Measurements from ENCODE around the gene POLG.

Gene POLG

DNA sequence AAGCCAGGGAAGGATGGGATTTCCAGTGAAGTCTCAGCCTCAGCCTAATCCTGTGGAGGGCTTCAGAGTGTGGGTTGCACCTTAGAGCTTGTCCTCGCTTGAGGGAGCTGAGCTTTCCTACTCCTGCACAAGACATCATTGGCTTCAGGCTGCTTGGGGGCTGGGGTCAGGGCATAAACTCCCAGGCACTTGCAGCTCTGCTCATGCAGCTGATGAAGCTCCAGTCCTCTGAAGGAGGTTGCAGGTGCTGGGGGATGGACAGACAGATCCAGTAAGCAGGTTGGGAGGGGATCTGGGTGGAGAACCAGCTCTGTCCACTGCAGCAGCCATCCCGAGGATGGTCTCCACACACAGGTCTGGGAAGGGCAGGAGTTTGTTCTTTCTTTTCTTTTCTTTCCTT is 19.4 kb upstream of the POLG start:
- no peak for DNase-seq

DNA sequence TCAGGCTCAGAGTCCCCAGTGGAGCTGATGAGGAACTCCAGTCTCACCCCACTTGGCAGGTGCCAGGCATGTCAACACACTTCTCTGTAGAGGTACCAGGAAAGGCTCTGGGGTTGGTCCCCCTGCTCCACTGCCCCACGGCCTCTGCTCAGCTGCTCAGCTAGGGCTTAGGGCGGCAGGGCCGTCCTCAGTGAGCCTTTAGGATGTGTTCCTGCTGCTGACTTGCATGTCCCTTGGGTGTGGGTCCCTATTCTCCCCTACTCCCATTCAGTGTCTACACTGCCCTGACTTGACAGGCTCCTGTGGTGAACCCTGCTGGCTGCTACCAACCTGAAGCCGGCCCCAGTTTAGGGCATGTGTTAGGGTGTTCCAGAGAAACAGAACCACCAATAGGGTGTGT is 17.9 kb upstream of the POLG start:
- no peak for DNase-seq

DNA sequence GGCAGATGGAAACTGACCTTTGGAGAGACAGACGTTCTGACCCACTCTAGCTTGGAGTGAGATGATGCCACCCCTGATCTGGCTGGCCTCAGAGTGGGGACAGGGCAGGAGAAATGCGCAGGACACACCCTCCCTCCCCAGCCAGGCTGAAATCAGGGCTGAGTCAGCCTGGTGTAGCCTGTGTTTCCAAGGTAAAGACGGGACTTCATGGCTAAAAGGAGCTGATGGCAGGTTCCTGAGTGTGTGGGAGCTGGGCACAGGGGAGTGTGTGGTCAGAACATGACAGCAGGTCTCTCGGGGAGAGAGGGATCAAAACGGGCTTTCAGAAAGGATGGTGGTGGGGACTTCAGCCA is 14.6 kb upstream of the POLG start:
- DNase-seq: no peak

DNA sequence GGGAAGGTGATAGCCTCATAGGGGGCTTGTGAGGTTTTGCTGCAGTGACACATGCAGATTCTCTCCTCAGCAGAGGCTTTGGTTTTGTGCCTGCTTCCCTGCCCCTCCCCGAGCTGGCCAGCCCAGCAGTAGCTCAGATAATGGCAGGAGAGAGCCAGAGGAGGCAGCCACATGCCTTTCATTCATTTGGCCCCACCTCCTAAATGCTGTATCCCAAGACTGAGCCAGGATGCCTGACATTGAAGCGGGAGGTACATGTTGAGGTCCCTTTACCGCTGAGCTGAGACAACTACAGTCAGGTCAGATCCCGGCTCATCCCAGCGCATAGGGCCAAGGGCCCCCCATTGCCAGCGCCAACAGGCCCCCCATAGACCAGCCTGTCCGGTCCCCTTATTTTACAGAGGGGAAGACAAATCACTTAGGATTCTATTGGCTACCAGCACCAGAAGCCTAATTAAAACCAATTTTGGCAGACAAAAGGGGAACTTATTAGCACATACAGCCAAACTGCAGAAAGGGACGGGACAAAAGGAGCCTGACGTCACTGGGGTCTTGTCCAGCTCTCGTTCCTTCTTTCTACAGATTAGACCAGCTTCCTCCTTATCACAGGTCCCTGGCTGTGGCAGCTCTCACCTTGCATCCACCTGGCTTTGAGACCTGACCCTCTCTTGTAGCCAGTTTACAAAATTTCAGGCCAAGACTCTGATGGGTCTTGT is 12.1 kb upstream of the POLG start:
- no peak for DNase-seq

DNA sequence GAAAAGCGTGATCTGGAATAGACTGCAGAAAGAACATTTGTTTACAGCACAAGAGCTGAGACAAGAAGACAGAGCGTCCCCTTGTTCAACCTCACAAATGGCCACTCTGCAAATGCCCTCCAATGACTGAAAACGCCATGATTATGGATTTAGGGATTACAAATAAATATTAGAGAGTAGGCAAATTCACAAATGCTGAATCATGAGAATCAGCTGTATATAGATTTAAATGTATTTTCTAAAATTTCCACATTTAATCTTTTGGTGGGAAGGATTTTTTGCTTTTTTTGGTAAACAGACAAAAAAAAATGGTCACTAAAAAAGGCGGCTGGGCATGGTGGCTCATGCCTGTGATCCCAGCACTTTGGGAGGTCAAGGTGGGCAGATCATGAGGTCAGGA is 10.6 kb upstream of the POLG start:
- no peak for DNase-seq

DNA sequence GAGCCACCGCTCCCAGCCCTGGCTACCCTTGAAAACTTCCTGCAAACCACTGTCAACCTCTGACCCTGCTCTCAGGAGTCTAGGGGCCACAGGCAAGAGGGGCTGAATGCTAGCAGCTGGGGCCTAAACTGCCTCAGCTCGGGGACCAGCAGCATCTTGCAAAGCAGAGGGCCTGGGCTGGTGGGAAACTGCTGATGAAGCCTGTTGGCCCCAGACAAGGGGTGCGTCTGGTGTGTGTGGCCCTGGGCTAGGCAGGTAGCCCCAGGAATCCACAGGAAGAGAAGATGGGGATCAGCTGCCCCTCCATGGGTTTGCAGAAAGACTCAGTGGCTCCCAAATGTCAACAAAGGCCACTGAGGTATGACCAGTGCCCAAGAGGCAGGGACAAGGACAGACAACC is 8.2 kb upstream of the POLG start:
- no peak for DNase-seq

DNA sequence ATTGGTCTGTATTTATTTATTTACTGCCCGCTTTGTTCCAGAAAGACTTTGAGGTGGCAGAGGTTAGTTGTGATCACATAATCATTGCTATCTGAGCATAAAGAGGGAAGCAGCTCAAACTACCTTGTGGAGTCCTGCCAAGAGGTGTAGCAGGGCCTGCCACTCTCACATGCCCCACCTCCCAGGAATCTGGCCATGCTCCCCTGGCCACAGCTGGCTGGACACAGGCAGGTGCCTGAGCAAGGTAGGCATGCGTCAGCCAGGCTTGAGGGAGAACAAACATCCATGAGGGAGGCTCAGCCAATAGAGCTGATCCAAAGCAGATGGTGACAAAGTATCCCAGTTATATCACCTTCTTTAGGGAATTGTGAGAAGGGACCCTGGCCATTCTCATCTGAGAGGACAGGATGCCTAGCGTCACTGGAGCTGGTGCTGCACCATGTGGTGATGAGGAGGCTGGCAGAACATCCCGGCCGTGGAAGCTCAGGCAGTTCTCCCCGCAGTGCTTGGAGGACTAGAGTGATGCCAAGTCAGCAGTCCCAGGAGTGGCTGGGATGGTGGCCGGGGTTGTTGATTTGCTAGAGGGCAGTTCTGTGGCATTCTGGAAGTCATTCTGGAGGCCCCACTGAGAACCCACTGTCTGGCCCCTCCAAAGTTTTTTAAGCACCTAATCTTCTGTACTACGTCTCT is 6.8 kb upstream of the POLG start:
- DNase-seq: no peak

DNA sequence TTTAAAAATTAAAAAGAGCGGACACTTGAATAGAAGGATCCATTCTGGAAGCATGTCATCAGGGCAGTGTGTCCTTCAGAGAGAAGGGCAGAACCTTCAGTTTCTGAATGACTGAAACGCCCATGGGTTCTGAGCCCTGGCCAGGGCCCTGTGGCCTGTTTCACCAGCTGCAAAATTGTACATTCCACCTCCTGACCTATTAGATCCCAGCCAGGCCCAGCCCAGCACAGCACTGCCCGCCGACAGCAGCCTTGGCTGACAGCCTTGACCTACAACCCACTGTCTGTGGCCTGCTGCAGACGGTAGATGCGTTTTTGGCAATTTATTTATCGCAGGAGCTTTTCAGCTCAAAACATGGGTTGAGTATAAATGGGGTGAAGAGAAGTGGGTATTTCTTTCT is 5.9 kb upstream of the POLG start:
- DNase-seq: no peak

DNA sequence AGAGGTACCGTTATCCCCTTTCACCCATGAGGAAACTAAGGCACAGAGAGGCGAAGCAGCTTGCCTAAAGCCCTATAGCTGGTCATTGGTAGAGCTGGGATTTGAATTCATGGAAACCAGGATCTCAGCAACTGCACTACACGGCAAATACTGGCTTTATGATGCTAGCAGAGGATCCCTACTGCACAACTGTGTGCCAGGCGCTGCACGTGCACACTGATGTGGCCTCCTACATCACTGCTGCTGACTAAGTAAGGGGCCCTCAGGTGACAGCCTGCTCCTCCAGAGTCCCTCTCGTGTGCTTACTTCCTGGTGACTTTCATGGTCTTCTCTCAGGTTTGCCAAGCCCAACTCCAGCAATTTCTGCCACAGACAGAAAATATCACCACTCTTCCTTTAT is 3.4 kb upstream of the POLG start:
- DNase-seq: no peak

DNA sequence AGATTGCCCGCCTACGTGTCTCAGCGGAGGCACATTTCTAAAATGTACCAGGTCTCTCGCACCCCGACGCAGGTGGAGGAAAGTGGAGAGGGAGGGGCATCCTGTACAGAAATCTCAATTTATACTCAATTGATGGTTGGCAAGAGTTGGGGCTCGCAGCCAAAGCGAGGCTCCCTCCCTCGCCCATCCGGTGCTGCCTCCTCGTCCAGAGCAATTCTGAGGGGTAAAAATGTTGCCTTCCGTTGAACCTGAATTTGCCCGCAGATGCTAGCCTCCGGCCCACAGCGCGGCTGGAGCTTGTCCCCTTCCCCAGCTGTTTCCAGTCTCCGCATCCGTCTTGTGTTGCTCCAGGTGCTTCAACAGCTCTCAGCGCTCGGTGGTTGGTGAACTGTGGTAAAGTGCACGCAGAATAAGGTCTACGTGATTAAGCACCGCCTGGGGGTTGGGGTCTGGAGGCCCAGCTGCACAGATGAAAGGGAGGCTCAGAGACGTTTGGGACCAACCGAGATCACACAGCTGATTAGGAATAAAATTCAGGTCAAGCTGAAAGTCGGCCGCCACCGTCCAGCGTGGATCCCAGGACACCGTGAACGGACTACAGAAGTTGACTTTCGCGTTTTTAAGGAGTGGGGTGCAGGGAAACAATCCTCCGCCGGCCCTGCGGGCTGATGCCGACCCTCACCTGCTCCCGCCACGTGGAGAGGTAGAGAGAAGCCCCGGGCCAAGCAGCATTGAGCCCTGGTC is 846 bp upstream of the POLG start:
- DNase-seq: no peak

DNA sequence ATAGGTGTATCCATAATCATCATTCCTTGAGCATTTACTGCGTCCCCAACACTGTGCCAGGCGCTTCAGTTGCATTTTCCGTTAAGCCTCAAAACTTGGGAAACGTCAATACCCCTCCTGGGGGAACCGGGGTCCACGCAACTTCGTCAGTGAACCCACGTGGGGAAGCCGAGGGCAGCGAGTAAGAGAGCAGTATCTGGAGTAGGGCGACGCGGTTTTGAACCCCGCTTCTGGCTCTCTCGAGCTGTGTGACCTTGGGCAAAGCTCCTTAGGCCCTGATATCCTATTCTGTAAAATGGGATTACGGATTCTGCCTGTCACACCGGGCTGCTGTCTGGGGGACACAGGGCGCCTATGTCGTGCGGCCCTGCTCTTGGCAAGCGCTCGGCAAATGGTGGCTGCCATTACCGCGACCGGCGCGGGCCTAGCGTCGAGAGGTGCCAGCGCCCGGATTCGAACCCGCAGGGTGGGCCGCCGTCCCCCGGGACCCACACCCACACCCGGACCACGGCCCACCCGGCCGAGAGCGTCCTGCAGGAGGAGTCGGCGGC is 590 bp downstream of the POLG start:
- peak; percentile 71 for DNase-seq

DNA sequence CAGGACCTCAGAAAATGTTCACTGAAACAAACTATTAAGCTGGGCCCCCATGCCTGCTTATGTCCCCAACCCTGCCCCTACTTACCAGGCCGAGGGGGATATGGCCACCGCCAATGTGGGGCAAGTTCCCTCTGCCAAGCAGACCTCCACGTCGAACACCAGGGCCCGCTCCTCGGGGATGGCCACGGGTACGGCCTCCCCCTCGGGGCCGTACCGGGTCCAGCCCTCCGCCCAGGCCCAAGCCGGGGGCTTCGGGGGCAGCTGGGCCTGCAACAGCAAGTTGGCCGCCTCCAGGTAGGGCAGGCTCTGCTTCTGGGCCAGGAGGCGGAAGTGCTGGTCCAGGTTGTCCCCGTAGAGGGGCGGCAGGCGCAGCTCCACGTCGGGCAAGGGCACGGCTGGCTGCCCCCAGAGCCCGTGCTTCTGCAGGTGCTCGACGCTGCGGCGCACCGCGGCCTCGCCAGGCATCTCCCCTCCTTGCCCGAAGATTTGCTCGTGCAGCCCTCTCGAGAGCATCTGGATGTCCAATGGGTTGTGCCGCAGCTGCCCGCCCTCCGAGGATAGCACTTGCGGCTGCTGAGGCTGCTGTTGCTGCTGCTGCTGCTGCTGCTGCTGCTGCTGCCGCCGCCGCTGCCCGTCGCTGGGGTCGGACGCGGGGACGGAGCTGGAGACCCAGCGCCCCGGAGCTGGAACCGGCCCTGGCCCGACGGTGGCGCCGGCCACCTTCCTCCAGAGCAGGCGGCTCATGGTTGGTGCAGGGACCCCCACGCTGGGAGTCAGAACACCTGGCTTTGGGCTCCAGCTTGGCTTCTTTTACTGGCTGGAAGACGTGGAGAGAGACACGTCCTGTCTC is 1.4 kb downstream of the POLG start:
- no peak for DNase-seq

DNA sequence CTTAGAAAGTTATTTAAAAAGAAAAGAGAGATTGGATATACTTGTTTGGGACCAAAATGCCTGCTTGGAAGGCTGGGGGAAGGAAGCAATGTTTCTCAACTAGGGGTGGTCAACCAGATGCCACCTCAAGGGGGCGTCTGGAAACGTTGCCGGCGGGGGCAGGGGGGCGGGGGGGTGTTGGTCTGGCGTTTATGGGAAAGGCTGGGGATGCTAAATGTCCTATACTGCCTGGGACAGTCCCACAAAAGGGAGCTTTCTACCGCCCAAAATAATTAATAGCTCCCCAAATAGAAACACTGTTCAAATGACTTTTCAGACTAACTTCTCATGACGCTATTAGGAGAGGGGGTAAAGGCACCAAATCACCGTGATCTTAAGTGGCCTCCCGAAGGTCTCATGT is 2.2 kb downstream of the POLG start:
- no peak for DNase-seq

DNA sequence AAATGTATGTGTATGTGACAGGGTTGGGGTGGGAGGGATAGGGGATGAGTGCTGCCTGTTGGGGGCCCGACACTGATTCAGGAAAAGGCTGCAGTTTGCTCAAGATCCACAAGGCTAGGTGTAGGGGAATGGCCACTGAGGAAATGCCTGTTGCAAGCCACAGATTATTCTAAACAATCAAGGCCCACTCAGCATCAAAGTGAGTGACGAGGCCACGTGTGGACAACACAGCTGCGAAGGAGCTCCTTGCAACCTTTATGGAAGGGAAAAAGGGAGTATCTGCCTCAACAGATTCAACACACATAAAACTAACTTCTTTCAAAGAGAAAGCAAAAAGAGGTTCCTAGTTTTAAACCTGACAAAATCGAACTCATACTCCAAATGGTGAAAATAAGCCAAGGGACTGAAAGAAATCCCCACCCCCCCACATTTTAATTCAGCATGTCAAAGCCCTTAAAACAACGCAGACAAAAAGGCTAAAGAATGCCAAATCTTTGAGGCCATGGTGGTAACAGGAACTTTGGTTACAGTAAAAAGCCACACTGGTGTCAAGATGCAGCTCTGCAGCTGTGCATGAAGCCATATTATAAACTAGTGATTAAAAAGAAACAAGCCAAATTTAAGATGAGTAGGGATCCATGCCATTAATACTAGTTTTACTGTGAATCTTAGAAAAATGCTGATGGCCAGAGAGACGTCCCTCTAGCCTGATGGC is 3.6 kb downstream of the POLG start:
- DNase-seq: no peak

DNA sequence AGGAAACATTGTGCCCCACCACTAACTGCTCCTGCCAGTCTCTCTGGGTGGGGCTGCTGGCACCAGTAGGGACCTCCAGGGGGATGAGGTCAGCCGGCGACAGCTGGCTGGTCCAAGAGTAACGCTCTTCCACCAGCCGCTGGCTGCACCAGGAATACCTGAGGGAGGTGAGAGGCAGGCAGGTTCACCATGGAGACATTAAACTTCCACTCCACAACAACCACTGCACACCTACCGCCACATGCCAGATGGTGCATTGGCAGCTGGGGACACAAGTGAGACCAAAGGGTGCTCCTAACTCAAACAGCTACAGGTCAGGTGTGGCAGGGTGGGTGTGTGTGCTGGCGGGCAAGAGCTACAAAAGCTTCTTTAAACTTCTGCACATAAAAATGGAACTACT is 4.5 kb downstream of the POLG start:
- no peak for DNase-seq

DNA sequence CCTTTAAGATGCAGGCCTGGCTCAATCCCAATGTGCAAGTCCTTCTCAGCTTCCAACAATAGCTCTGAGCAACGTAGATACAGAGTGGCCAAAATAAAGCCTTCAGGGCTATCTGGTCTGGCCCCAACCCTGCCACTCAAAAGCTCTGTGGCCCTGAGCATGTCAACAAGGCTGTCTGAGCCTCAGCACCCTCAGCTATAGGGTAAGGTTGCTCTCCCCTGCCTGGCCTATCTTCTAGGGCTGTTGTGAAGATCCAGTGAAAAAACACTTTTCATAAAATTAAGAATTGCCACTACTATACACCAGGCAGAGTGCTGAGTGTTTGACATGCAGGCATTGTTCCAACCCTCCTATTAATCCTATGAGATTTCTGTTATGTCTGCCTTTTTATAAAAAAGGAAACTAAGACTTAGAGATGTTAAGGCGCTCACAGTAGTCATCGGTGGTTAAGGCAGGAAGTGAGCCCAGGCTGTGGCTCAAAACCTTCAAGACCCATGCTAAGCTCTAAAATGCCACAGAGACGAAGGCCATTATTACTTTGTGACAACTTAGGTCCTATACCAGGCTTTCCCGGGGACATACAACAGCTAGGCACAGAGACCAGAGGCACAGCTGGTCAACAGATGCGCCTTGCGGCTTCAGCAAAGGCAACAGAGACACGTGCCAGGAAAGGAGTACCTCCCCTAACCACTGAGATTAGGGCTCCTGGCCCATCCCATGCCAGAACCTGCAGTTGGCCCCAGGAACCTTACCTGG is 5.1 kb downstream of the POLG start:
- DNase-seq: no peak

DNA sequence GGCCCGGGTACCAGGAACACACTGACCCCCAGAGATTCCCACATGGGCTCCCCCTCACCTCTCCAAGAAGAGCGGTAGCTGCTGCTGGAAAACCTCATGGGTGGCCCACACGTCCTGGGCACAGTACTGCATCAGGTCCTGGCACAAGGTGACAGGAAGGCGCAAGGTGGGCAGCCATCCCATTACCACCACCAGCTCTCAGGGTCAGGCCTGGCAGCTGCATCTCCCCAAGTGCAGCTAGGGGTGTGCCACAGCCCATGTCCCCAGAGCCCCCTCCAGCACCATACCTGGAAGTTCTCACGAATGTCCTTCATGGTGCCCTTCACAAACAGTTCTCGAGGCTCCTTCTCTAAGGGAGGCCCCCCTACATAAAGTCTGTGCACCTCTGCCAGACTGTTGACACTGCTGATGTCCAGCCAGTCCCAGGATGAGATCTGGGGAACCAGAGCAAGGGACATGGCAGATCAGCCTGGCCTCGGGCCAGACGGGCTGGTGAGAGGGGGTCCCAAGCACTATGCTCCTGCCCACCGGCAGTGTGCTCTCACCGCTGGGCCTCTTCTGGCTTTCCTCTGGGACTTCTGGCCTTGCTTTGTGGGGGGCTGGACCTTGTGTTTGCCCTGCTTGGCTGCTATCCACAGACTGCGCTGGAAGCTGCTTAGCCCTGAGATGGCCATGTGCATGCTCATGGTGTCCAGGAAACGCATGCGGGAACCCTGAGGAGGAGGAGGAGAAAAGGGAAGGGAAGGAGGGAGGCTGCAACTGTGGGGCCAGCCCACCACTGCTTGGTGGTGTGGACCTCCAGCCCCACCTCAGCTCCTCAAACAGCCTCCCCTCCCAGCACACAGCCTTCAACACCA is 6.0 kb downstream of the POLG start:
- DNase-seq: no peak

DNA sequence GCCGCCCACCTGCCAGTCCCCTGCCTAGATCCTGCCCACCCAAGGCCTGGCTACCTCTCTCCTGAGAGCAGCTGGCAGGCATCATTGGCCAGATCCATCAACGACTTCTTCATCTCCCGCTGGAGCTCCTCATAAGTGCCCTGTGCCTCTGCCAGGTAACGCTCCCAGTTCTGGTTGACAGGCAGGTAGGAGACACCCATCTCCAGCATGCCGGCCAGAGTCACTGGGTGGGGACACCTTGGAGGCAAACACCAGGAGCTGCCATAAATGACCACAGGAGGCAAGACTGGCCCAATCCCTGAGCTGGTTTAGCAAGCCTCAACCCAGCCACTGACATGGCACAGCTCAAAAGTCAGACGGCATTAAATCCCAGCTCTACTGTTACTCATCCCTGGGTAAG is 7.5 kb downstream of the POLG start:
- DNase-seq: no peak

DNA sequence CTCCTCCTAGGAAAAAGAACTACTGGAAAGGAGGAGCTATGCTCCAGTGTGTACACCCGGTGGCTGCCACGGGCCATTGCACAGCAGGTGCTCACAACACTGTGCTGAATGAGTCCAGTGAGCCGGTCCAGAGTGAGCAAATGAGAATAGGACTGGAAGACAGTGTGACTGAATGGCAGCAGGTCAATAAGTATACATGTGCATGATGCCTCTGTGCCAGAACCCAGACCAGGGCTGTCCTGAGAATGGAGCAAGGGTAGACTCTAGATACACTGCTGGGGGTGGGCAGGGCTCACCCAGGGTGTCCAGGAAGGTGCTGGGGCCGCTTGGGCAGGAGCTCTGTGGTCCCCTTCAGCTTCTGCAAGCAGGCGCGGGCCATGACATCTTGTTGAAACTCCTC is 8.3 kb downstream of the POLG start:
- no peak for DNase-seq

DNA sequence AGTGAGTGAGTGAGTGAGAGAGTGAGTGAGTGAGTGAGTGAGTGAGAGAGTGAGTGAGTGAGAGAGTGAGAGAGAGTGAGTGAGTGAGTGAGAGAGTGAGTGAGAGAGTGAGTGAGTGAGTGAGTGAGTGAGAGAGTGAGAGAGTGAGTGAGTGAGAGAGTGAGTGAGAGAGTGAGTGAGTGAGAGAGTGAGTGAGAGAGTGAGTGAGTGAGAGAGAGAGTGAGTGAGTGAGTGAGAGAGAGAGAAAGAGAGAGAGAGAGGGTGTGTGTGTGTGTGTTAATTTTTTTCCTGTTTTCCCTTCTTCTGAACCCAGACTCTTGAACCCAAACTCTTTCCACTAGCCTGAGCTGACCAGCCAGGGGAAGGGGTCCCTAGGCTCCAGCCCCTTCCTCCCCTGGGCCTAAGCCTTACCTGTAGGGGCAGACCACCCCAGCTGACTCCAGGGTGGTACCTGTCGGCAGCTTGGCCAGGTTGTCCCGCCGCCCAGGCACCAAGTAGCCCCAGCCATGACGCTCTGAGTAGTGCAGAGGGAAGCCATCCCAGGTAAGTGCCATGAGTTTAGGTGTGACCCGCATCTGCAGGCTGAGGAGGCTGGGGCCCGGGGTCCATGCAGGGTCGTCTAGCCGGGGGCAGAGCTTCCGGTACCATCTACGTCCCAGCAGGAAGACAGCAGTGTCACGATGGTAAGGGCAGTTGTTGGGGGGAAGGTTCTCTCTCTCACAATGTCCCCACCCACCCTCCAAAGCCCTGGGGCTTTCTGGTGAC is 9.4 kb downstream of the POLG start:
- DNase-seq: no peak

All from stimulated activated CD4-positive, alpha-beta T cell treated with anti-CD3 and anti-CD28 coated beads, Interleukin-15, amount 100 ng/mL, for 24 hours (primary cell).